Astrocyte of the cerebellum (primary cell): ENCODE data around the gene UBE2G2.

Source experiments
- DNase-seq: peaks from one replicate; pipeline ENCODE4 v3.0.0-alpha.2; 2011; ENCODE audit warnings: low read depth
- H3K4me3 ChIP-seq: 2 replicates; pipeline ENCODE4 v1.5.1; 2011; ENCODE audit warnings: mild to moderate bottlenecking, low read depth, low read length, moderate library complexity
- CTCF ChIP-seq: IDR thresholded peaks from 2 replicates; pipeline ENCODE4 v1.5.1; 2012; ENCODE audit warnings: low read length, low read depth, moderate library complexity, mild to moderate bottlenecking; ENCODE audit errors: missing control alignments
- in situ Hi-C: cut with HindIII; loops from 2 replicates; pipeline ENCODE4 v1.10.0; 2017; ENCODE audit warnings: low sequenced_read_pairs

Gene UBE2G2

DNA sequence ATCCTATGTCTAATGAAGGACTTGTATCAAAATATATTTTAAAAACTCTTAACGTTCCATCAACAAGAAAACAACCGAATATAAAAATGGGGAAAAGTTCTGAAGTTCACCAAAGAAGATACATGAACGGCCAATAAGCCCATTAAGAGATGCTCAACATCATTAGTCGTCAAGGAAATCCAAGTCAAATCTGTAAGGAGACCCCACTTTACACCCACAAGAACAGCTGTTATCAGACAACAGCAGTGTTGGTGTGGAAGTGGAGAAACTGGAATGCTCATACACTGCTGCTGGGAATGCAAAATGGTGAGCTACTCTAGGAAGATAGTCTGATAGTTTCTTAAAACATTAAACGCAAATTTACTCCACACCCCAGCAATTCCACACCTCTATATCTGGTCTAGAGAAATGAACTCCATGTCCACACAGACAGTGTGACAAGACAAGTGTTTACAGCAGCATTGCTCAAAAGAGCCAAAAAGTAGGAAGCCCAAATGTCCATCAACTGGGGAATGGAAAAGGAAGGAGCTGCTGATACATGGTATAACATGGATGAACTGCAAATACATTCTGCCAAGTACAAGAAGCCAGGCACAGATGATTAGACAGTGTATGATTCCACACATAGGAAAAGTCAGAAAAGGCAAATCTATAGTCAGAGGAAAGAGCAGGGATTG is 18.5 kb downstream of the UBE2G2 start:
- in situ Hi-C loops, result no loop called here
- TF ChIP-seq CTCF, result no peak

DNA sequence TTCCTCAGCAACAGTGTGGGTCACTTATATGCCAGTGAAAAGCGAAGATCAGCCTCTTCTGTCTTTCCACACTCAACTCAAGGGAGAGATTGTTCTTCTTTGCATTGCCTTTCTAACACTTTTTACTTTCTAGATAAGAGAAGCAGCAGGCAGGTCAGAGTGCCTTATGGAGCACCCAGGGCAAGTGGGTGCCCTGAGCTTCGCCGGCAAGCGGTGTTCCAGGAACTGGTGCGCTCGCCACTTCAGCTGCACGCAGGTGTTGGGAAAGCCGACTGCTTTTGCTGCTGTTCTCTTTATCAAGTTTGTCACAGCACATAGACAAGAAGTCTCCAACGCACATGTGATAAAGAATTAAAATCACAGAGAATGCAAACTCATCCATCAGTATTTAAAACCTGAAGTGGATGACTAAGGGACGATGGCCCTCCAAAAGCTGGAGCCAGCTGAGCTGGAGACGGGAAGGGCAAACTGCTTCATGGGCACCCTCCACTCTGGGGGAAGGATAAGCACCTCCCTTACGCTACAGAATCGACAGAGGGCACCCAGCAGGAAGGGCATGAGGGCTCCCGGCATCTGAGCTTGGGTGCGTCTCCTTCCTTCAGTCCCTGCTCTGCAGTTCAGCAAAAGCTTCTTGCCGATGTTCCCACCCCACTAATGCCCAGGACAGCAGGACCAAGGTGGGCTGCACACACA is 20.7 kb downstream of the UBE2G2 start:
- in situ Hi-C loops, result no loop called here
- no peak for DNase-seq
- no peak for TF ChIP-seq CTCF
- H3K4me3 ChIP-seq, result no peak overlapping the region

More for the DNA sequence above, 18.5 kb downstream of the UBE2G2 start:
- no peak overlapping the region for H3K4me3 ChIP-seq
- no peak for DNase-seq

GRCh38 chr21:44780137-44780502 is 21.5 kb downstream of the UBE2G2 start:
- TF ChIP-seq CTCF, result no peak
- in situ Hi-C loops, result no loop called here
- no peak overlapping the region for H3K4me3 ChIP-seq
- no peak for DNase-seq

- DNase-seq, result no peak
- TF ChIP-seq CTCF, result no peak
- in situ Hi-C loops, result no loop called here
- H3K4me3 ChIP-seq, result no peak overlapping the region
Observed at GRCh38 chr21:44779417-44780136, 22.0 kb downstream of the UBE2G2 start.

DNA sequence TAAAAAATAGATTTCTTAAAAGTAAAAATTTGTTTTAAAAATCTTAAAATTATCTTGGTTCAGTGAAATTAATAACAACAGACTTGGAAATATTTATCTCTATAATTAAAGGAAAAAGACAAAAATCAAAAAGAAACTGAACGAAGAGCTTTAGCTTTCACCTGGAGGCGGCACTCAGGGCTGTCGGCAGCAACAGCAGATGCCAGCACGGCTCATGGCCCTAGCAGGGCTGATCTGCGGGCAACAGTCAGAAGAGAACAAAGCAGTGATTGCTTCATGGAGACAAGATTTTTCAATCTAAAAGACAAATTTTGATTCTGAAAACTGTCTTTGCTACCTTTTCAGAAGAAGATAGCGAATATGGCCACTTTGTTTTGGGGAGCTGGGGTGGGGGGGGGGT is 22.6 kb downstream of the UBE2G2 start:
- TF ChIP-seq CTCF, result no peak
- DNase-seq, result no peak
- H3K4me3 ChIP-seq, result no peak overlapping the region
- in situ Hi-C loops, result no loop called here

GRCh38 chr21:44778499-44778911 is 23.1 kb downstream of the UBE2G2 start:
- no peak for TF ChIP-seq CTCF

More at GRCh38 chr21:44778499-44778911, 23.1 kb downstream of the UBE2G2 start:
- DNase-seq, result no peak
- in situ Hi-C loops, result no loop called here
- no peak overlapping the region for H3K4me3 ChIP-seq
